A549 (cell line): ENCODE data around the gene MLST8.

ENCODE experiments used
- BHLHE40 ChIP-seq: IDR thresholded peaks from 2 replicates; pipeline ENCODE4 v1.6.1; 2012; ENCODE audit warnings: low read depth, low read length, inconsistent platforms
- CHD2 ChIP-seq: fragments of 150-350 bp; IDR thresholded peaks from 2 replicates; pipeline ENCODE4 v1.6.1; 2014; ENCODE audit warnings: low read length; ENCODE audit not compliant: partially characterized antibody
- E2F6 ChIP-seq: IDR thresholded peaks from 2 replicates; pipeline ENCODE4 v1.6.1; 2012; ENCODE audit warnings: low read depth, borderline replicate concordance
- EP300 ChIP-seq, 2 experiments: fragments of >200 bp; sonication (Bioruptor Twin); formaldehyde crosslinking; IDR thresholded peaks; 2 replicates in 1 of 2; 3 replicates in 1 of 2; pipeline ENCODE4 v1.6.1; 2016 to 2017
- ESRRA ChIP-seq: fragments of 150-350 bp; IDR thresholded peaks from 2 replicates; pipeline ENCODE4 v1.6.1; 2014; ENCODE audit warnings: mild to moderate bottlenecking, low read length, borderline replicate concordance
- HMGXB4 ChIP-seq: fragments of 250-450 bp; sonication (Bioruptor Pico); IDR thresholded peaks from 2 replicates; pipeline ENCODE4 v1.5.0; 2021; ENCODE audit warnings: mild to moderate bottlenecking, moderate library complexity, borderline replicate concordance
- KDM1A ChIP-seq: fragments of 200-600 bp; sonication (generic); IDR thresholded peaks from 2 replicates; pipeline ENCODE4 v1.6.1; 2016; ENCODE audit warnings: low read depth, mild to moderate bottlenecking
- MAFK ChIP-seq: fragments of 450-650 bp; IDR thresholded peaks from 2 replicates; pipeline ENCODE4 v1.6.1; 2014; ENCODE audit not compliant: partially characterized antibody
- RAD21 ChIP-seq, 2 experiments: fragments of >200 bp in 1 of 2; sonication (Bioruptor Twin) in 1 of 2; formaldehyde crosslinking in 1 of 2; IDR thresholded peaks in 1 of 2; conservative IDR thresholded peaks in 1 of 2; 2 replicates in 1 of 2; 3 replicates in 1 of 2; pipeline ENCODE4 v1.6.1; 2012 to 2018; ENCODE audit warnings: inconsistent platforms in 1 of 2
- RCOR1 ChIP-seq: fragments of 150-350 bp; IDR thresholded peaks from 2 replicates; pipeline ENCODE4 v1.6.1; 2014; ENCODE audit warnings: antibody characterized with exemption, low read length, low read depth
- ZFP36 ChIP-seq: fragments of 450-650 bp; IDR thresholded peaks from 2 replicates; pipeline ENCODE4 v1.6.1; 2014; ENCODE audit warnings: borderline replicate concordance; ENCODE audit not compliant: partially characterized antibody
- TF ChIP-seq, protein P1 (sequence below): fragments of >200 bp; sonication (Bioruptor Twin); formaldehyde crosslinking; IDR thresholded peaks from 3 replicates; pipeline ENCODE4 v1.5.1; 2016
- TF ChIP-seq, protein P2 (sequence below): fragments of 200-600 bp; sonication (generic); IDR thresholded peaks from 2 replicates; pipeline ENCODE4 v1.6.1; 2016; ENCODE audit warnings: antibody characterized with exemption, mild to moderate bottlenecking, moderate library complexity

- TF ChIP-seq RCOR1 (no peak), E2F6 (no peak), KDM1A (no peak), BHLHE40 (no peak), ESRRA (no peak), CHD2 (no peak), RAD21 (conservative IDR thresholded peaks at IDR 0.05 in 1 of 2, IDR thresholded peaks at IDR 0.05 in 1 of 2) (no peak), ZFP36 (no peak), MAFK (no peak), EP300 (IDR thresholded peaks at IDR 0.05) (no peak), HMGXB4 (no peak)
- TF ChIP-seq, protein P1, sequence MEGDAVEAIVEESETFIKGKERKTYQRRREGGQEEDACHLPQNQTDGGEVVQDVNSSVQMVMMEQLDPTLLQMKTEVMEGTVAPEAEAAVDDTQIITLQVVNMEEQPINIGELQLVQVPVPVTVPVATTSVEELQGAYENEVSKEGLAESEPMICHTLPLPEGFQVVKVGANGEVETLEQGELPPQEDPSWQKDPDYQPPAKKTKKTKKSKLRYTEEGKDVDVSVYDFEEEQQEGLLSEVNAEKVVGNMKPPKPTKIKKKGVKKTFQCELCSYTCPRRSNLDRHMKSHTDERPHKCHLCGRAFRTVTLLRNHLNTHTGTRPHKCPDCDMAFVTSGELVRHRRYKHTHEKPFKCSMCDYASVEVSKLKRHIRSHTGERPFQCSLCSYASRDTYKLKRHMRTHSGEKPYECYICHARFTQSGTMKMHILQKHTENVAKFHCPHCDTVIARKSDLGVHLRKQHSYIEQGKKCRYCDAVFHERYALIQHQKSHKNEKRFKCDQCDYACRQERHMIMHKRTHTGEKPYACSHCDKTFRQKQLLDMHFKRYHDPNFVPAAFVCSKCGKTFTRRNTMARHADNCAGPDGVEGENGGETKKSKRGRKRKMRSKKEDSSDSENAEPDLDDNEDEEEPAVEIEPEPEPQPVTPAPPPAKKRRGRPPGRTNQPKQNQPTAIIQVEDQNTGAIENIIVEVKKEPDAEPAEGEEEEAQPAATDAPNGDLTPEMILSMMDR, result no peak
- TF ChIP-seq, protein P2, sequence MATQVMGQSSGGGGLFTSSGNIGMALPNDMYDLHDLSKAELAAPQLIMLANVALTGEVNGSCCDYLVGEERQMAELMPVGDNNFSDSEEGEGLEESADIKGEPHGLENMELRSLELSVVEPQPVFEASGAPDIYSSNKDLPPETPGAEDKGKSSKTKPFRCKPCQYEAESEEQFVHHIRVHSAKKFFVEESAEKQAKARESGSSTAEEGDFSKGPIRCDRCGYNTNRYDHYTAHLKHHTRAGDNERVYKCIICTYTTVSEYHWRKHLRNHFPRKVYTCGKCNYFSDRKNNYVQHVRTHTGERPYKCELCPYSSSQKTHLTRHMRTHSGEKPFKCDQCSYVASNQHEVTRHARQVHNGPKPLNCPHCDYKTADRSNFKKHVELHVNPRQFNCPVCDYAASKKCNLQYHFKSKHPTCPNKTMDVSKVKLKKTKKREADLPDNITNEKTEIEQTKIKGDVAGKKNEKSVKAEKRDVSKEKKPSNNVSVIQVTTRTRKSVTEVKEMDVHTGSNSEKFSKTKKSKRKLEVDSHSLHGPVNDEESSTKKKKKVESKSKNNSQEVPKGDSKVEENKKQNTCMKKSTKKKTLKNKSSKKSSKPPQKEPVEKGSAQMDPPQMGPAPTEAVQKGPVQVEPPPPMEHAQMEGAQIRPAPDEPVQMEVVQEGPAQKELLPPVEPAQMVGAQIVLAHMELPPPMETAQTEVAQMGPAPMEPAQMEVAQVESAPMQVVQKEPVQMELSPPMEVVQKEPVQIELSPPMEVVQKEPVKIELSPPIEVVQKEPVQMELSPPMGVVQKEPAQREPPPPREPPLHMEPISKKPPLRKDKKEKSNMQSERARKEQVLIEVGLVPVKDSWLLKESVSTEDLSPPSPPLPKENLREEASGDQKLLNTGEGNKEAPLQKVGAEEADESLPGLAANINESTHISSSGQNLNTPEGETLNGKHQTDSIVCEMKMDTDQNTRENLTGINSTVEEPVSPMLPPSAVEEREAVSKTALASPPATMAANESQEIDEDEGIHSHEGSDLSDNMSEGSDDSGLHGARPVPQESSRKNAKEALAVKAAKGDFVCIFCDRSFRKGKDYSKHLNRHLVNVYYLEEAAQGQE, result no peak
These were observed 694 bp upstream of the MLST8 start for GRCh38 chr16:2204416-2205103.
